Mesodermal cell (in vitro differentiated cells): Measurements from ENCODE around the gene ZNF835. TPM values are rescaled to one million over a fixed set of nuclear protein-coding genes. Genes with fewer than 3 reads are reported as not detected.

ENCODE experiments used
- H3K27ac ChIP-seq: 2 replicates; pipeline ENCODE4 v1.7.0; 2013; ENCODE audit warnings: mild to moderate bottlenecking, low read depth, low read length, moderate library complexity; ENCODE audit not compliant: severe bottlenecking
- H3K36me3 ChIP-seq: 2 replicates; pipeline ENCODE4 v1.7.1; 2013; ENCODE audit warnings: mild to moderate bottlenecking, low read length, moderate library complexity; ENCODE audit not compliant: control insufficient read depth, insufficient read depth
- H3K4me1 ChIP-seq: one replicate; pipeline ENCODE4 v1.7.1; 2013; ENCODE audit warnings: mild to moderate bottlenecking, low read length; ENCODE audit not compliant: insufficient read depth, control insufficient read depth, poor library complexity, severe bottlenecking
- H3K4me3 ChIP-seq: 2 replicates; pipeline ENCODE4 v1.7.0; 2013; ENCODE audit warnings: low read length, control low read depth, mild to moderate bottlenecking; ENCODE audit not compliant: insufficient read depth, poor library complexity, severe bottlenecking; ENCODE audit errors: extremely low read depth
- H3K9me3 ChIP-seq: 2 replicates; pipeline ENCODE4 v1.7.1; 2013; ENCODE audit warnings: mild to moderate bottlenecking, low read length, moderate library complexity; ENCODE audit not compliant: control insufficient read depth
- WGBS, 2 experiments: methylation state at CpG; one replicate each; pipeline ENCODE4 v1.1.5; 2013; ENCODE audit warnings: missing lambda C conversion rate in 2 of 2; ENCODE audit not compliant: insufficient coverage in 2 of 2; 5-methylcytosine and 5-hydroxymethylcytosine counted together
- polyA plus RNA-seq, 2 experiments: library from polyadenylated mRNA; stranded (reverse); fragments of 50-300 nt; gene quantifications; one replicate each; pipeline ENCODE4 v1.2.3, GENCODE V29; 2013

Gene ZNF835
- not detected for polyA plus RNA-seq (2013, experiment 1 of 2)
- polyA plus RNA-seq (2013, experiment 2 of 2) = not detected

- Histone ChIP-seq H3K4me1 (no peaks in the 10 kb centered on the region), H3K9me3 (peaks cover 69% of the 10 kb centered on the region), H3K36me3 (no peaks in the 10 kb centered on the region), H3K27ac (no peak within 1 kb of the TSS), H3K4me3 (no peak within 1 kb of the TSS)
- WGBS, 2 experiments = 84% methylated on average over 27 to 31 of the region's 32 CpGs
Measured at GRCh38 chr19:56671613-56671994, at the start of gene ZNF835. ZNF835 (minus strand) TSS chr19:56671757; CDS start chr19:56665198, 6,559 bp downstream.

- WGBS, 2 experiments = 23 to 77% methylated on average over 2 to 3 of the region's 3 CpGs
- Histone ChIP-seq H3K27ac (no peak overlapping the region), H3K4me3 (no peak overlapping the region), H3K36me3 (no peaks in the 10 kb centered on the region), H3K4me1 (no peaks in the 10 kb centered on the region), H3K9me3 (peaks cover 64% of the 10 kb centered on the region)
Measured at GRCh38 chr19:56720281-56720680, 48.7 kb upstream of the ZNF835 start.

- 69 to 75% methylated on average over 6 of the region's 6 CpGs for WGBS, 2 experiments
- H3K9me3 ChIP-seq = peaks cover 45% of the 10 kb centered on the region
- no peak overlapping the region for H3K4me3 ChIP-seq
- no peaks in the 10 kb centered on the region for H3K4me1 ChIP-seq
- no peak overlapping the region for H3K27ac ChIP-seq
- H3K36me3 ChIP-seq = no peaks in the 10 kb centered on the region
Measured at GRCh38 chr19:56718231-56718630, 46.7 kb upstream of the ZNF835 start.

- H3K9me3 ChIP-seq = peaks cover 55% of the 10 kb centered on the region
- H3K4me1 ChIP-seq = no peaks in the 10 kb centered on the region
- H3K27ac ChIP-seq = no peak overlapping the region
- 34 to 52% methylated on average over 4 of the region's 9 CpGs for WGBS, 2 experiments
- no peaks in the 10 kb centered on the region for H3K36me3 ChIP-seq
- H3K4me3 ChIP-seq = no peak overlapping the region
Measured at GRCh38 chr19:56712611-56713276, 41.2 kb upstream of the ZNF835 start.

GRCh38 chr19:56710437-56710836, 38.9 kb upstream of the ZNF835 start:
- Histone ChIP-seq H3K4me1 (no peaks in the 10 kb centered on the region), H3K9me3 (peaks cover 53% of the 10 kb centered on the region), H3K4me3 (no peak overlapping the region), H3K36me3 (no peaks in the 10 kb centered on the region), H3K27ac (no peak overlapping the region)
- WGBS, 2 experiments = no CpG with 5 or more reads among the region's 1 CpG

- Histone ChIP-seq H3K4me1 (no peaks in the 10 kb centered on the region), H3K9me3 (peaks cover 47% of the 10 kb centered on the region), H3K27ac (no peak overlapping the region), H3K4me3 (no peak overlapping the region), H3K36me3 (no peaks in the 10 kb centered on the region)
- WGBS, 2 experiments = 40 to 57% methylated on average over 1 of the region's 3 CpGs
Measured at GRCh38 chr19:56707821-56708220, 36.3 kb upstream of the ZNF835 start.

- peaks cover 45% of the 10 kb centered on the region for H3K9me3 ChIP-seq
Measured at GRCh38 chr19:56705939-56706338, 34.4 kb upstream of the ZNF835 start.

GRCh38 chr19:56701895-56702294, 30.3 kb upstream of the ZNF835 start:
- H3K36me3 ChIP-seq = no peaks in the 10 kb centered on the region
- no peak overlapping the region for H3K4me3 ChIP-seq
- H3K27ac ChIP-seq = no peak overlapping the region
- WGBS, 2 experiments = no CpG with 5 or more reads among the region's 1 CpG
- peaks cover 53% of the 10 kb centered on the region for H3K9me3 ChIP-seq
- H3K4me1 ChIP-seq = no peaks in the 10 kb centered on the region

More at GRCh38 chr19:56705939-56706338, 34.4 kb upstream of the ZNF835 start:
- H3K4me1 ChIP-seq = no peaks in the 10 kb centered on the region
- H3K4me3 ChIP-seq = no peak overlapping the region
- H3K36me3 ChIP-seq = no peaks in the 10 kb centered on the region
- H3K27ac ChIP-seq = no peak overlapping the region
- WGBS, 2 experiments = no CpG with 5 or more reads among the region's 1 CpG

- H3K4me1 ChIP-seq = no peaks in the 10 kb centered on the region
- no peak overlapping the region for H3K4me3 ChIP-seq
- peaks cover 57% of the 10 kb centered on the region for H3K9me3 ChIP-seq
- no peak overlapping the region for H3K27ac ChIP-seq
- no peaks in the 10 kb centered on the region for H3K36me3 ChIP-seq
- WGBS, 2 experiments = 53 to 83% methylated on average over 2 to 3 of the region's 3 CpGs
Measured at GRCh38 chr19:56699552-56699951, 28.0 kb upstream of the ZNF835 start.

- Histone ChIP-seq H3K9me3 (peaks cover 57% of the 10 kb centered on the region), H3K27ac (no peak overlapping the region)
- WGBS, 2 experiments = 53 to 58% methylated on average over 3 to 5 of the region's 8 CpGs
Measured at GRCh38 chr19:56692206-56692895, 20.8 kb upstream of the ZNF835 start.

GRCh38 chr19:56690670-56691069, 19.1 kb upstream of the ZNF835 start:
- WGBS, 2 experiments = 87 to 89% methylated on average over 4 to 6 of the region's 10 CpGs
- Histone ChIP-seq H3K4me1 (no peaks in the 10 kb centered on the region), H3K27ac (no peak overlapping the region), H3K9me3 (peaks cover 64% of the 10 kb centered on the region), H3K4me3 (no peak overlapping the region), H3K36me3 (no peaks in the 10 kb centered on the region)

More at GRCh38 chr19:56692206-56692895, 20.8 kb upstream of the ZNF835 start:
- Histone ChIP-seq H3K4me1 (no peaks in the 10 kb centered on the region), H3K4me3 (no peak overlapping the region), H3K36me3 (no peaks in the 10 kb centered on the region)
